Measurements from ENCODE around the gene PPP1R26.

DNA sequence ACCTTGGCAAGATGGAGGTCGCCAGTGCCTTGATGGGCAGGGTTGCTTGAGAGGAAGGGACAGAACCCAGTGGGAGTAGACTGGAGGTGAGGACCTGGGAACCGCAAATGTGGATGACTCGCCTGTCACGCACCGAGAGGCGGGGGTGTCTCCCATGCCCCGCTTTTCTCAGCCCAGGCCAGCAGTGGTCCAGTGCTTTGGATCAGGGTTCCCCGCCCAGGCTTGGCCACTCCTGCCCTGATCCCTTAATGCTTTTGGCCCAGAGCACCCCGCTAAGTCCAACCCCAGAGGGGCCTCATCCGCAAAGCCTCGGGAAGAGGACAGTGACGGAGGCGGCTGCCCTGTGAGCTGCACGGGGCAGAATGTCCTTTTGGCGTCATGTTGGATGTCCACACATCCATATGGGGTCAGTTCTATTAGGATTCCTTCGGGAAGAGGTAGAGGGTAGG is 23.3 kb downstream of the PPP1R26 start:
- TF ChIP-seq, protein P1, sequence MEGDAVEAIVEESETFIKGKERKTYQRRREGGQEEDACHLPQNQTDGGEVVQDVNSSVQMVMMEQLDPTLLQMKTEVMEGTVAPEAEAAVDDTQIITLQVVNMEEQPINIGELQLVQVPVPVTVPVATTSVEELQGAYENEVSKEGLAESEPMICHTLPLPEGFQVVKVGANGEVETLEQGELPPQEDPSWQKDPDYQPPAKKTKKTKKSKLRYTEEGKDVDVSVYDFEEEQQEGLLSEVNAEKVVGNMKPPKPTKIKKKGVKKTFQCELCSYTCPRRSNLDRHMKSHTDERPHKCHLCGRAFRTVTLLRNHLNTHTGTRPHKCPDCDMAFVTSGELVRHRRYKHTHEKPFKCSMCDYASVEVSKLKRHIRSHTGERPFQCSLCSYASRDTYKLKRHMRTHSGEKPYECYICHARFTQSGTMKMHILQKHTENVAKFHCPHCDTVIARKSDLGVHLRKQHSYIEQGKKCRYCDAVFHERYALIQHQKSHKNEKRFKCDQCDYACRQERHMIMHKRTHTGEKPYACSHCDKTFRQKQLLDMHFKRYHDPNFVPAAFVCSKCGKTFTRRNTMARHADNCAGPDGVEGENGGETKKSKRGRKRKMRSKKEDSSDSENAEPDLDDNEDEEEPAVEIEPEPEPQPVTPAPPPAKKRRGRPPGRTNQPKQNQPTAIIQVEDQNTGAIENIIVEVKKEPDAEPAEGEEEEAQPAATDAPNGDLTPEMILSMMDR (IDR thresholded peaks at IDR 0.05): no peak
- TF ChIP-seq POLR2A (IDR thresholded peaks at IDR 0.05): no peak

All from thyroid gland (tissue), 4 donors.